HCT116 (cell line): ENCODE results near the gene MTG2.

Experiments
- CEBPB ChIP-seq: IDR thresholded peaks from 2 replicates; pipeline ENCODE4 v1.6.1; 2012; ENCODE audit warnings: low read depth
- EZH2phosphoT487 ChIP-seq: fragments of 200-600 bp; IDR thresholded peaks from 2 replicates; pipeline ENCODE4 v1.6.1; 2018; ENCODE audit warnings: antibody characterized with exemption, borderline replicate concordance
- POLR2A ChIP-seq: IDR thresholded peaks from 2 replicates; pipeline ENCODE4 v1.7.0; 2011; ENCODE audit warnings: borderline replicate concordance; ENCODE audit not compliant: insufficient read depth, insufficient read length; ENCODE audit errors: extremely low read depth
- RAD21 ChIP-seq: IDR thresholded peaks from 2 replicates; pipeline ENCODE4 v1.6.1; 2012; ENCODE audit warnings: low read depth, mild to moderate bottlenecking
- SIN3A ChIP-seq: IDR thresholded peaks from 2 replicates; pipeline ENCODE4 v1.6.1; 2012; ENCODE audit warnings: low read depth
- ZFX ChIP-seq: fragments of 450-650 bp; IDR thresholded peaks from 2 replicates; pipeline ENCODE4 v1.6.1; 2017
- TF ChIP-seq, protein P1 (sequence below), 3 experiments: fragments of 200-600 bp in 1 of 3; sonication (generic) in 1 of 3; IDR thresholded peaks in 2 of 3; conservative IDR thresholded peaks in 1 of 3; 2 replicates each; pipeline ENCODE4 v1.5.1; 2012 to 2017; ENCODE audit warnings: low read depth in 2 of 3, low read length in 2 of 3, antibody characterized with exemption in 1 of 3, borderline replicate concordance in 1 of 3, control low read depth in 1 of 3, mild to moderate bottlenecking in 1 of 3, mixed read lengths in 1 of 3, mixed run types in 1 of 3, moderate library complexity in 1 of 3; ENCODE audit not compliant: insufficient read depth in 1 of 3
- TF ChIP-seq, protein P2 (sequence below): IDR thresholded peaks from 2 replicates; pipeline ENCODE4 v1.6.1; 2012; ENCODE audit warnings: low read depth
- TF ChIP-seq, protein P3 (sequence below): IDR thresholded peaks from 2 replicates; pipeline ENCODE4 v1.6.1; 2011; ENCODE audit warnings: mild to moderate bottlenecking, low read length, moderate library complexity; ENCODE audit not compliant: insufficient replicate concordance; ENCODE audit errors: extremely low read depth

DNA sequence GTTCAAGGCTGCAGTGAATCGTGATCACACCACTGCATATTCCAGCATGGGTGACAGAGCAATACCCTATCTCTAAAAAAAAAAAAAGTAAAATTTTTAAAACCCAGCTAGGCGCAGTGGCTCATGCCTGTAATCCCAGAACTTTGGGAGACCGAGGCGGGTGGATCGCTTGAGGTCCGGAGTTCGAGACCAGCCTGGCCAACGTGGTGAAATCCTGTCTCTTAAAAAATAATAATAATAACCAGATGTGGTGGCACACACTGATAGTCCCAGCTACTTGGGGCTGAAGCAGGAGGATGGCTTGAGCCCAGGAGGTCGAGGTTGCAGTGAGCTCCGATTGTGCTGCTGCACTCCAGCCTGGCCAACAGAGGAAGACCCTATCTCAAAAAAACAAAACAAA is 13.5 kb downstream of the MTG2 start:
- TF ChIP-seq CEBPB = no peak
- TF ChIP-seq, protein P1, sequence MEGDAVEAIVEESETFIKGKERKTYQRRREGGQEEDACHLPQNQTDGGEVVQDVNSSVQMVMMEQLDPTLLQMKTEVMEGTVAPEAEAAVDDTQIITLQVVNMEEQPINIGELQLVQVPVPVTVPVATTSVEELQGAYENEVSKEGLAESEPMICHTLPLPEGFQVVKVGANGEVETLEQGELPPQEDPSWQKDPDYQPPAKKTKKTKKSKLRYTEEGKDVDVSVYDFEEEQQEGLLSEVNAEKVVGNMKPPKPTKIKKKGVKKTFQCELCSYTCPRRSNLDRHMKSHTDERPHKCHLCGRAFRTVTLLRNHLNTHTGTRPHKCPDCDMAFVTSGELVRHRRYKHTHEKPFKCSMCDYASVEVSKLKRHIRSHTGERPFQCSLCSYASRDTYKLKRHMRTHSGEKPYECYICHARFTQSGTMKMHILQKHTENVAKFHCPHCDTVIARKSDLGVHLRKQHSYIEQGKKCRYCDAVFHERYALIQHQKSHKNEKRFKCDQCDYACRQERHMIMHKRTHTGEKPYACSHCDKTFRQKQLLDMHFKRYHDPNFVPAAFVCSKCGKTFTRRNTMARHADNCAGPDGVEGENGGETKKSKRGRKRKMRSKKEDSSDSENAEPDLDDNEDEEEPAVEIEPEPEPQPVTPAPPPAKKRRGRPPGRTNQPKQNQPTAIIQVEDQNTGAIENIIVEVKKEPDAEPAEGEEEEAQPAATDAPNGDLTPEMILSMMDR (IDR thresholded peaks at IDR 0.05 in 2 of 3, conservative IDR thresholded peaks at IDR 0.05 in 1 of 3; ENCODE audit: borderline replicate concordance in 1 of 3, insufficient read depth in 1 of 3, low read depth in 2 of 3, low read length in 2 of 3) = no peak
- TF ChIP-seq POLR2A = no peak
- TF ChIP-seq SIN3A = no peak
- no peak for TF ChIP-seq ZFX
- TF ChIP-seq, protein P2, sequence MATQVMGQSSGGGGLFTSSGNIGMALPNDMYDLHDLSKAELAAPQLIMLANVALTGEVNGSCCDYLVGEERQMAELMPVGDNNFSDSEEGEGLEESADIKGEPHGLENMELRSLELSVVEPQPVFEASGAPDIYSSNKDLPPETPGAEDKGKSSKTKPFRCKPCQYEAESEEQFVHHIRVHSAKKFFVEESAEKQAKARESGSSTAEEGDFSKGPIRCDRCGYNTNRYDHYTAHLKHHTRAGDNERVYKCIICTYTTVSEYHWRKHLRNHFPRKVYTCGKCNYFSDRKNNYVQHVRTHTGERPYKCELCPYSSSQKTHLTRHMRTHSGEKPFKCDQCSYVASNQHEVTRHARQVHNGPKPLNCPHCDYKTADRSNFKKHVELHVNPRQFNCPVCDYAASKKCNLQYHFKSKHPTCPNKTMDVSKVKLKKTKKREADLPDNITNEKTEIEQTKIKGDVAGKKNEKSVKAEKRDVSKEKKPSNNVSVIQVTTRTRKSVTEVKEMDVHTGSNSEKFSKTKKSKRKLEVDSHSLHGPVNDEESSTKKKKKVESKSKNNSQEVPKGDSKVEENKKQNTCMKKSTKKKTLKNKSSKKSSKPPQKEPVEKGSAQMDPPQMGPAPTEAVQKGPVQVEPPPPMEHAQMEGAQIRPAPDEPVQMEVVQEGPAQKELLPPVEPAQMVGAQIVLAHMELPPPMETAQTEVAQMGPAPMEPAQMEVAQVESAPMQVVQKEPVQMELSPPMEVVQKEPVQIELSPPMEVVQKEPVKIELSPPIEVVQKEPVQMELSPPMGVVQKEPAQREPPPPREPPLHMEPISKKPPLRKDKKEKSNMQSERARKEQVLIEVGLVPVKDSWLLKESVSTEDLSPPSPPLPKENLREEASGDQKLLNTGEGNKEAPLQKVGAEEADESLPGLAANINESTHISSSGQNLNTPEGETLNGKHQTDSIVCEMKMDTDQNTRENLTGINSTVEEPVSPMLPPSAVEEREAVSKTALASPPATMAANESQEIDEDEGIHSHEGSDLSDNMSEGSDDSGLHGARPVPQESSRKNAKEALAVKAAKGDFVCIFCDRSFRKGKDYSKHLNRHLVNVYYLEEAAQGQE = no peak
- TF ChIP-seq EZH2phosphoT487 = no peak
- TF ChIP-seq, protein P3, sequence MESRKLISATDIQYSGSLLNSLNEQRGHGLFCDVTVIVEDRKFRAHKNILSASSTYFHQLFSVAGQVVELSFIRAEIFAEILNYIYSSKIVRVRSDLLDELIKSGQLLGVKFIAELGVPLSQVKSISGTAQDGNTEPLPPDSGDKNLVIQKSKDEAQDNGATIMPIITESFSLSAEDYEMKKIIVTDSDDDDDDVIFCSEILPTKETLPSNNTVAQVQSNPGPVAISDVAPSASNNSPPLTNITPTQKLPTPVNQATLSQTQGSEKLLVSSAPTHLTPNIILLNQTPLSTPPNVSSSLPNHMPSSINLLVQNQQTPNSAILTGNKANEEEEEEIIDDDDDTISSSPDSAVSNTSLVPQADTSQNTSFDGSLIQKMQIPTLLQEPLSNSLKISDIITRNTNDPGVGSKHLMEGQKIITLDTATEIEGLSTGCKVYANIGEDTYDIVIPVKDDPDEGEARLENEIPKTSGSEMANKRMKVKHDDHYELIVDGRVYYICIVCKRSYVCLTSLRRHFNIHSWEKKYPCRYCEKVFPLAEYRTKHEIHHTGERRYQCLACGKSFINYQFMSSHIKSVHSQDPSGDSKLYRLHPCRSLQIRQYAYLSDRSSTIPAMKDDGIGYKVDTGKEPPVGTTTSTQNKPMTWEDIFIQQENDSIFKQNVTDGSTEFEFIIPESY = no peak
- TF ChIP-seq RAD21 = no peak
